HG03457 (cell line): ENCODE results near the gene LRP1.

Experiments used
- ATAC-seq: cut with Tn5 transposase; IDR thresholded peaks from one replicate; pipeline ENCODE4 v1.9.1; 2021; ENCODE audit warnings: moderate number of reproducible peaks; ENCODE audit not compliant: unreplicated experiment

The LRP1 gene

DNA sequence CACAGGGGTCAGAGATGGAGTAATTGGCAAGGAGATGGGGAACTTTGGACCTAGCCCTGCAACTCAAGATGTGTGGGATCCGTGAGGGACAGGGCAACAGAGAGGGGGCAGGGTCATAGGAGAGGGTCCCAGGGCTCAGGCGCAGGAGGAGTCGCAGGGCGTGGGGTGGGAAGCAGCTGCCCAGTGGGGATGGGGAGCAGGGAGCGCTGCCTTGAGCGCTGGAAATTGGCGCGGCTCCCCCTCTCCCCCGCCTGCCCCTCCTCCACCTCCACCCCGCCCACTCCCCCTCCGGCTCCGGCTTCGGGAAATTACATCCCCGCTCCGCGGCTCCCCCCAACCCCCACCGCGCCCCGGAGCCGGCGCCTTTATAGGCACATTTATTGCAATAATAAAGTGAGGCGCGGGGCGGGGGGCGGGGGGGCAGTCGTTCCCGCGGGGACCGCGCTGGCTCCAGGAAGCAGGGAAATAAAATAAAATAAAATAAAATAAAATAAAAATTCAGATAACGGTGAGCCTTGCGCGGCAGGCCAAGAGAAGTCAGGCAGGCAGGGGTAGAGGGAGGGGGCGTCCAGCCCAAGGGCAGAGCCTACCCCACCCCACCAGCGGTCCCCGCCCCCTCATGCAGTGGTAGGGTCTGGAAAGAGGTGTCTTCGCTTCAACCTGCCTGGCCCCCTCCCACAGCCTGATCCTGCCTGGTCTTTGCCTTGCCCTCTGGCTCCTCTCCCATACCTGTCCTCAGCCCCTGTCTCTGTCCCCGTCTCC lies 91.9 kb downstream of the LRP1 start:
- no peak for ATAC-seq

DNA sequence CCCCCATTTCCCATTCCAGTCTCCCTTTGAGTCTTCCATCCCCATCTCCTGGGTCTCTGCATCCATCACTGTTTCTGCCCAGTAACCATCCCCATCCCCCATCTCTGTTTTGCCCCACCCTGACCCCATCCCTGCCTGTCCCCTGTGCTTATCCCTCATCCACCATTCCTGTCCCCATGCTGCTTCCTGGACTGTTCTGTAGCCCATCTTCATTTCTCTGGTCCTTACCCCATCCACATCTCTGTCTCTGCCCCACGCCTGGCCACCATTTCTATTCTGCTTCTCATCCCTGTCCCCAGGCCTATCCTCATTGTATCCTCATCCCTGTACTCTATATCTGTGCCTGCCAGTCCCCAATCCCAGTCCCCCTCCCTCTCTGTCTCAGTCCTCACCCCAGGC lies 92.5 kb downstream of the LRP1 start:
- ATAC-seq, result no peak

DNA sequence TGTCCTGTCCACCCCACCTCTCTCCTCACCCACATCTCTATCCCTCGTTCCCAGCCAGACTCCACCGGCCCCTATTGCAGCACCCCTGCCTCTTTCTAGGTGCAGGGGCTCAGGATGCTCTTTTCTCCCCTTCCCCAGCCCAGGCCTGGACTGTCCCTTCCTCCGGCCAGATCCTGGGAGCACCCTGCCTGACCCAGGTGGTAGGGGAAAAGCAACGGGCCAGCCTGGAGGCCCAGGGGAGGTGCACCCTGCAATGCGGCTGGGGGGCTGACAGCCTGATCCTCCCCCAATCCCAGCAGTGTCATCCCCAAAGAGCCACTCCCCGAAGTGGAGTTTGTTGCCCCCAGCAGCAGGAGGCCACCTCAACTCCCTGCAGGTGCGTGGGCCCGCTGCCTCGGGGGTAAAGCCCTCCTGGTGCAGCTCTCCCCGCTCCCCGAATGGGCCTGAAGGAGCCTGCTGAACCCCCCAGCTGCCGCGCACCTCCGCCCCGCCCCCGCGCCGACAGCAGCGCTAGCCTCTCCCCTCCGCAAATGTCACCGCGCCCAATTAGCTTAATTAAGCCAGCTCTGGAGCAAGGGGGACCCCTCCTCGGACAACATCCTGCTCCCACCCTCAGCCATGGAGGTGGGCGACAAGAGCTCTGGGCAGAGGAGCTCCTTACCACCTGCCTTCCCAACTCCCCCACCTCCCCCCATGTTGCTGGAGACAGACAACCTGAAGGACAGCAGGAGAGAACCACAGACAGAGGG lies 93.1 kb downstream of the LRP1 start:
- no peak for ATAC-seq

DNA sequence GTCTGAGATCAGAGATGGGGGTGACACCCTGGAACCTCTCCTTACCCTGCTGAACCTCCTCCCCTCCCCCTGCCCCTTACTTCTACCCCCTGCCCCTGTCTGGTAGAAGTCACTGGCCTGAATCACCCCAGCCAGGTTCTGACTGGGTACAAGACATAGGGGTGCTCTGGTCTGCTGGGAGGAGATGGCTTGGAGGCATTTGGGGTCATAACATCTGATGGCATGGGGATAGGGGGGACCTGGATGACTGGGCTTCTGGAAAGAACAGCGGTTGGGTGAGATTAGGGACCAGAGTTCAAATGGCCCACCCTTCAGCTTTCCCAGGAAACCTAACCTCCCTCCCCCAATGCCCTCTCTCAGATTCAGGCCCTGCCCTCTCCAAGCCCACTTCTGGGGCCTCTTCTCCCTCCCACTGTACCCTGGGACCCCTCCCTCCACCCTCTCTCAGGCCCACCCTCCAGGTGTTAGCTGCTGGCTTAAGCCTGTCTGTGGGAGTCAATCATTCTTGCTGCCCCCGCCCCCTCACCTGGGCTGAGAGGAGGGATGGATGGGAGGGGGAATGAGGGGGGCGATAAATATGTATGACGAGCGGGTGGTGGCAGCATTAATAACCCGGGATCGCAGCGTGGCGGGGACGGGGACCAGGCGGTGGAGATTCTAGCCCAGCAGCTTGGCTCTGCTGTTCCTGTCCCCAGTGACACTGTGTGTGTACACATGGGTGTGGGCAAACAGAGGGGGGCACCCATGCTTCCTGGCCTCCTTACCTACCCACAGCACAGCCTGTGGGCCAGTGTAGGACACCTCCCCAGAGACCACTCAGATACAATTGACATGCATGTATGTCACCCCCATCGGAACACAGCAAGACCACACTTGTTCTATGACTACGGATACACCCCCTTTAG lies 94.3 kb downstream of the LRP1 start:
- ATAC-seq, result no peak

DNA sequence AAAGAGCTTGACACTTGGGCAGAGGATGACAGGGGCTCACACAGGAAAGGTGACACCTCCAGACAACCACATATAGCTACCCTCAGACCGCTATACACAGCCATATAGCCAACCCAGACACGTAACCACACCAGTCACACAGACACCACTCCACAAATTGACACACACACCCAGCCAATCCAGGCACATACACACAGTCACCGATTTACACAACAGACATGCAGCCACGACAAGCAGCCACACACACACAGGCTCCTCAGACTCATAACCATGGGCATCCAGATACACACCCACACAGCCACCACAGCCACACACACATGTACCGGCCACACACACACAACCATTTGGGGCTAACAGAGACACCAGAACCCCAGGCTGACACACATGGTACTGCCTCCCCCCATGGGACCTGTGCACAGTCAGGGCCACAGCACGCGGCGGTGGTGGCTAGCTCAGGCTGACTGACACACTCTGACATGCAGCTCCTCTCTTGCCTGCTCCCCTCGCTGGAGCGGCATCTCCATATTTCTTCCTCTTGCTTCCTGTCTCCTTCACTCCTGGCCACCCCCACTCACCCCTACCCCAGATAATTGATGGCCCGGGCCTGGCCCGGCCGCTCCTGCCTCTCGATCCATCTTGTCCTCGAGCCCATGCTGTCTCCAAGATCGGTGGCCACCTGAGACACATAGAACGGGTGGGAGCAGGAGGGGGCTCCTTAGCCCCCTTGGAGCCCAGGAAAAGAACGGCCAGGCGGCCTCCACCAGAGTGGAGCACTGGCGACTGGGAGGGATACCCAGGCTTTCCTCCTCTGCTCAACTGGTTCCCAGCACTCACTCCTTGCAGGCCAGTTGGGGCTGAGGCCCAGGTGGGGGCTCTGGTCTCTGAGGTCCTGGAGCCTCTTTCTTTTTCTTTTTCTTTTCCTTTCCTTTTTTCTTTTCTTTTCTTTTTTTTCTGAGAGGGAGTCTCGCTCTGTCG lies 95.2 kb downstream of the LRP1 start:
- ATAC-seq, result no peak

DNA sequence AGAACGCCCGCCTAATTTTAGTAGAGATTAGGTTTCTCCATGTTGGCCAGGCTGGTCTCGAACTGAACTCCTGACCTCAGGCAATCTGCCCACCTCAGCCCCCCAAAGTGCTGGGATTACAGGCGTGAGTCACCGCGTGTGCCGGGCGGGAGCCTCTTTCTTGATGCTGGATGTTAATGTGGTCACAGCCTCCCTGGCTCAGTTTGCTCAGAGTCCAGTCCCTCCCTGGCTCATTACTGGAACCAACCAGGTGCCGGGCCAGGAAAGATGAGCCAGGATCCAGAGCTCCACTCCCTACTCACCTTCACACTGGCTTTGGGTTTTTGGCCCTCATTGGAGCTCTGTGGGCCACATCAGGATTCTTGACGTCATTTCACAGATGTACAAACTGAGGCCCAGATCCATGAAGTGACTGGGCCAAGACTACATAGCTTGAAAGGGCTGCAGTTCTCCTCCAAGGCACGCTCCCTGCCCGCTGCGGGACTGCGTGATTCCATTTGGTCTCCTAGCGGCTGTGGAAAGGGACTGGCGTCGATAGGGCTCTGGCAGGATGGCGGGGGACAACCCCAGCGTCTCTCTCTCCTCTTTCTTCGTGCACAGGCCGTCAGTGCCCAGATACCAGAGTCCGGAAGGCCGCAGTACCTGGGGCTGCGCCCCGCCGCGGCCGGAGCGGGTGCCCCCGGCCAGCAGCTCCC lies 96.1 kb downstream of the LRP1 start:
- ATAC-seq, result no peak

DNA sequence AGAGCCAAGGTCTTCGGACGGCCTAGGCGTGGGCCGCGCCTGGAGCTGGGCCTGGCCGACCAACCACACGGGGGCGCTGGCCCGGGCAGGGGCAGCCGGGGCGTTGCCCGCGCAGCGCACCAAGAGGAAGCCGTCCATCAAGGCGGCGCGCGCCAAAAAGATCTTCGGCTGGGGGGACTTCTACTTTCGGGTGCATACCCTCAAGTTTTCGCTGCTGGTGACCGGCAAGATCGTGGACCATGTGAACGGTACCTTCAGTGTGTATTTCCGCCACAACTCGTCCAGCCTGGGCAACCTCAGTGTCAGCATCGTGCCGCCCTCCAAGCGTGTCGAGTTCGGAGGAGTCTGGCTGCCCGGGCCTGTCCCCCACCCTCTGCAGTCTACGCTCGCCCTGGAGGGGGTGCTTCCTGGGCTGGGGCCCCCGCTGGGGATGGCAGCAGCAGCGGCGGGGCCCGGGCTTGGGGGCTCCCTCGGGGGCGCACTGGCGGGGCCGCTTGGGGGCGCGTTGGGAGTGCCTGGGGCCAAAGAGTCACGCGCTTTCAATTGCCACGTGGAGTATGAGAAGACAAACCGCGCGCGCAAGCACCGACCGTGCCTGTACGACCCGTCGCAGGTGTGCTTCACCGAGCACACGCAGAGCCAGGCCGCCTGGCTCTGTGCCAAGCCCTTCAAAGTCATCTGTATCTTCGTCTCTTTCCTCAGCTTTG lies 96.8 kb downstream of the LRP1 start:
- no peak for ATAC-seq

DNA sequence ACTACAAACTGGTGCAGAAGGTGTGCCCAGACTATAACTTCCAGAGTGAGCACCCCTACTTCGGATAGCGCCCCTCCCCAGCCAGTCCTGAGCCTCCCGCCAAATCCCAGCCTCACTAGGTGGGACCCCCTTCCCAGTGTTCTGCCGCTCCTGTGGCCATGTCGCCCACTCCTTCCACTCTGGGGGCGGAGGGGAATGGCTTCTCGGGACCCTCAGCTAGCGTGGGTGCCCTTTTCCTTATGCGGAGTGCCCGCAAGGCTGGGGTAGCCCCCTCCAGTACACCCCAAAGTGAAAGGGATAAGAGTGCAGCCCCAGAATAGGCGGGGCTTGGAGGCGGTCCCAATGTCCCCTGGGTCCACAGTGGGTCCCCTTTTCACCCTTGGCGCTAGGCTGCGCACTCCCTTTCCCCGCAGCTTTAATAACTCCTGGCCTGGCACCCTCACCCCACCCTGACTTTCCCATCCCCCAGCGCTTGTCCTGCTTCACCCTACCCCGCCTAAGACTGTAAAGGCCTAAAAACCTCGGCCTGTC lies 97.5 kb downstream of the LRP1 start:
- no peak for ATAC-seq

DNA sequence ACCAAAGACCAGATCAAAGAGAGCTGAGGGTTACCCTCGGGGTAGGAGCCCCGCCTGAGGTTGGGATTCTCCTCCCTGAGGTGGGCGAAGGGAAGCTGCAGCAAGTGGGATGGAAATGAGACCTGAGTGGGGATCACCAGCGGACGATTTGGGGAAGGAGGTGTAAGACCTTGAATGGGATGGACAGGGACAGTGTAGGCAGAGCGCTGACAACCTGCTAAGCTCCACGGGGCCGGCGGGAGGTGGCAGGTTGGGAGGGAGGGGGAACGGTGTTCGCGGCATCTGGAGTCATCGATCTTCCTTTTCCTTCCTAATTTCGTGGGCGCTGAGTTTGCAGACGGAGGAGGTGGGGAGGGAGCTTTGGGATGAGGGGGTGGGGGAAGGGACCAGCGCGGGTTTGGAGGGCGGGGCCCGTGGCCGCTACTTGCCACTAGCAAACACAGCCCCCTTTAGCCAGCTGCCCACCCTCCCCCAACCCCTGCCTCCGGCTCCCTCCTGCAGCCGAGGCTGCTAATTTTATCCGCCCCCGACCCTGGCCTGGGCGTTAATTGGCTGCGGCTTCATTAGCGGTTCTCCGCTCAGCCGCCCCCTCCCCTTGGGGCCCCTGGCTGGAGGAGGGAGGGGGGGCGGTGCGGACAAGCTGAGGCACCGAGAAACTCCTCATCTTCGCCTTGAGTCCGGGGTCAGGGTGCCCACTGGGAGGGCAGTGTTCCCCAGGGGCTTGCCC lies 98.5 kb downstream of the LRP1 start:
- ATAC-seq, result no peak

DNA sequence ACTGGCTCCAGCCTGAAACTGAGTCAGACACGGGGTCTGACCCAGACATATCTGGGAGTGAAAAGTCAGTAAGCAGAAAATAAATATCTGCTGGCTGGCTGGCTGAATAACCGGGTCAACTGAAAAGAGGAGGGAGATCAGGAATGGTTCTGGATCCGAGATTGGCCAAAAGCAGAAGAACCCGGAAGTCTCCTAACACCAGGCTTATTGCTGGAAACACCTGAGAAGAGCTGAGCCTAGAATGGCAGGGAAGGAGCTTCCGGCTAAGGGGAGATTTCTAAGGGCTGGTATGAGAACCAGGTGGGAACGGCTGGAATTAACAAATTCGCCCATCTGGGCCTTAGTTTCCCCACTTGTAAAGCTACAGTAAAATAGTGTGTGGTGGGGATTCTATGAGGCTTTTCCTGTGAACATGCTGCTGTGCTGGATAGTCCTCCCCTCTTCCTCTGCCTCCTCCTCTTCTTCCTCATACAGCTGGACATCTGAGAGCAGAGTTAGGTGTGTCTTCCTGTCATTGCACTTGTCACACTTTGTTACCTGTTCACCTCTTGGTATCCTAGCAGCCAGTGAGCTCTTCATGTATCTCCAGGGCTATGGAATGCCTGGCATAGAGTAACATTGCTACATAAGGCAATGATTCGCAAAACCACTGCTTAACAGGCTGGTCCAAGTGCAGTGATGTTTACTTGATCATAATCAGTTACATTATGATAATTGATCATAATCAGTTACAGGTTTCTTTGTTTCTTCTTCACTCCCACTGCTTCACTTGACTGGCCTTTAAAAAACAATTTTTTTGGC lies 99.2 kb downstream of the LRP1 start:
- ATAC-seq, result no peak

DNA sequence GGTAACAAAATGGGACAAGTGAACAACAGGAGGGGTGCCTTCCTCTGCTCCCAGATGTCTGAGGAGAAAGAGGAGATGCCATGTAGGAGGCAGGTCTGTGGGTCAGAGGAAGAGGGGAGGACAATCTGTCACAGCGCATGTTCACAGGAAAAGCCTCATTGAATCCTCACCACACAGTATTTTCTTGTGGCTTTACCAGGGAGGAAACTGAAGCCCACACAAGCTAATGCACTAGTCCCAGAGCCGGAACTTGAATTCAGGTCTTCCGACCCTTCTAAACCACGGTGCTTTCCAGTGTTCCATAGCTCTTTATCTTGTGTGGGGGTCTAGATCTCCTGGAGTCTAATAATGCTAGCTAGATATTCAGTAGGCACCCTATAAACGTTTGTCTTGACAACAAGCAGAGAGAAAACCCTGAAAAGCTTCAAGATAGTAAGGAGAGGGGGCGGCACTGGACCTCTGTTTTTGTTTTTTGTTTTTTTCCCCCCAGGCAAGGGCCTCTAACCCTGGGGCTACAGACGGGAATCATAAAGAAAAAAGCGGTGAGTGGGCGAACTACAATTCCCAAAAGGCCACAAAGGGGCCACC lies 100.9 kb downstream of the LRP1 start:
- peak; percentile 5 for ATAC-seq

DNA sequence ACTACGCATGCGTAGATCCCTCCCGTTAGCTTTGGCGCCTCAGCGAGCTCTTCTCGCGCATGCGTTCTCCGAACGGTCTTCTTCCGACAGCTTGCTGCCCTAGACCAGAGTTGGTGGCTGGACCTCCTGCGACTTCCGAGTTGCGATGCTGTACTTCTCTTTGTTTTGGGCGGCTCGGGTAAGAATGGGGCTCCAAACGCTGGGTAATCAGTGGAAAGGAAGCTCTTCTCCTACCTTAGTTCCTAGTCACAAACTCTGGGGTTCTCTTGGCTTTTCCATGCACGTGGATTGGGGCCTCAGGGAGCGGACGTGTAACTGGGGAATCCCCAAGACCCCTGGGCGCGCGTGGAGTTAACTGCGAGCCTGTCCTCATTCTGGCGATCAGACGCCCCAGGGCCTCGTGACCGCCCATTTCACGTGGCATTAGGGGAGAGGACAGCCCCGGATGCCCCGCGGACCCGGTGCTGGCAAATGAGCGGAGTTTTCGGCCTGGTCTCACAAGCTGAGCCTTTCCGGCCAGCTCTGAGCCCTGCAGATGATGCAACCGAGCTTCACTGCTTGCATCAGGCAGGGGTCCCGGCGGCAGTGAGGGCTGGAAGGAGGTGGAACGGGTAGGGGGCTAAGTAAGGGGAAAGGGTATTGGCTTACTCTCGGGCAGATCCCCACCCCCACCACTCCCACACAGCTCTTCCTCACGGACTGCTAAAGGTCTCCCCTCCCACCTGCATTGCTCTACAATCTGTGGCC lies 101.5 kb downstream of the LRP1 start, which contains the start of gene SHMT2:
Gene SHMT2 (plus strand): TSS at position 78 of the 747 bp plus-strand sequence. CDS start 68 bp downstream, at position 146.
- peak; percentile 42 for ATAC-seq

DNA sequence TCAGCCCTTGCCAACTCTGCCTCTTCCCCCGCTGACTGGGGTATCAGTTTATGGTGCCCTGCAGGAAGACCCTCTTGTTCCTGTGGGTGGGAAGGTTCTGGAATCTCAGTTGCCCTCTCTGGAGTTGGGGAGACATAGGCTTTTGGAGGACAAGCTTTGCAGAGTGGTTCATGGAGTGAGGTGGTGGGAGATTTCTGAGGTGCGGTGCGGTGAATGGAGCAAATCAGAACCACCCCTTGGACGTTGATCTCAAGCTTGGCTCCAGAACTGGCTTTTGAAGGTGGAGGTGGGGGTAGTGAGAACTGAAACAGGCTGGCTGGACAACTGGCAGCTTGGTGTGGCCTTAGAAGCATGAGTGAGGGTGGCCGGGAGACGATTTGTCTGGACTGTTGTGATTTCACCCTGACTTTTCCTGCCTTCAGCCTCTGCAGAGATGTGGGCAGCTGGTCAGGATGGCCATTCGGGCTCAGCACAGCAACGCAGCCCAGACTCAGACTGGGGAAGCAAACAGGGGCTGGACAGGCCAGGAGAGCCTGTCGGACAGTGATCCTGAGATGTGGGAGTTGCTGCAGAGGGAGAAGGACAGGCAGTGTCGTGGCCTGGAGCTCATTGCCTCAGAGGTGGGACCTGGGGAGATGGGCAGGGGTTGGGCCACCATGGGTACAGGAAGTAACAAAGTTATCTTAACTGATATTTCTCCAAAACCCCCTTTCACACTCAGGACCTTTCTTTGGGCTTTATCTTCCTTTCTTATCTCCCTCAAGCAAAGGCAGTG lies 102.3 kb downstream of the LRP1 start:
- ATAC-seq, result no peak

DNA sequence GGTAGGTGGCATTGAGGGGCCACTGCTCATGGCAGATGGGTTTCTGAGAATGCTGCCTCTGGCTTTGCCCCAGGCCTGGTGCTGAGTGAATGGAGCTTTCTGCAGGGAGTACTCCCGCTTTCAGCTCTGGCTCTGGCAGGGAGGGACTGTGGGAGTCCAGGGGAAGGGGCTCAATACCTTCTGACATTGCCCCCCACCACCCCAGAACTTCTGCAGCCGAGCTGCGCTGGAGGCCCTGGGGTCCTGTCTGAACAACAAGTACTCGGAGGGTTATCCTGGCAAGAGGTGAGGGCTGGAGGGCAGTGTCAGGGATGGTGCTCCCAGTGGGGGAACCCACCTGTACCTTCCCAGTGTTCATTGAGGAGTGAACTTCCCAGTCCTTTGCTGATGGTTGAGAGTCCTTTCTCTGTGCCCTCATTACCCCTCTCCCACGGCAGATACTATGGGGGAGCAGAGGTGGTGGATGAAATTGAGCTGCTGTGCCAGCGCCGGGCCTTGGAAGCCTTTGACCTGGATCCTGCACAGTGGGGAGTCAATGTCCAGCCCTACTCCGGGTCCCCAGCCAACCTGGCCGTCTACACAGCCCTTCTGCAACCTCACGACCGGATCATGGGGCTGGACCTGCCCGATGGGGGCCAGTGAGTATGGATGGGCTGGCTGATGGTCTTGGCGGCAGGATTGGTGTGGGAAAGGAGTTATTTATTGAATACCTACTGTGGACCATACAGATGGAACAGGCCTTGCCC lies 103.2 kb downstream of the LRP1 start:
- ATAC-seq, result no peak
